Gastroesophageal sphincter (tissue), 4 donors: ENCODE measurements around the gene TTYH3. TPM values are rescaled to one million over a fixed set of nuclear protein-coding genes. Genes with fewer than 3 reads are reported as not detected.
A peak's percentile ranks its signal among the peaks of the same experiment; 100 is the strongest.

ENCODE experiments used
- ATAC-seq: fragments of 150-250 bp; one replicate; pipeline ENCODE4 v1.9.1; 2016; ENCODE audit warnings: mild to moderate bottlenecking, moderate library complexity
- H3K27ac ChIP-seq, 4 donors: fragments of 200-600 bp; sonication (generic) in 3 of 4; 1 replicate in 3 of 4; 2 replicates in 1 of 4; pipeline ENCODE4 v1.5.1; 2016 to 2019
- H3K27me3 ChIP-seq: fragments of 200-600 bp; sonication (generic); one replicate; pipeline ENCODE4 v1.5.1; 2019
- H3K36me3 ChIP-seq, 2 donors: fragments of 200-600 bp; sonication (generic); one replicate each; pipeline ENCODE4 v1.5.1; 2019; ENCODE audit warnings: control low read depth in 1 of 2
- H3K4me1 ChIP-seq, 3 donors: fragments of 200-600 bp; sonication (generic); 1 replicate in 2 of 3; 2 replicates in 1 of 3; pipeline ENCODE4 v1.5.1; 2016 to 2019; ENCODE audit warnings: control low read depth in 2 of 3
- H3K4me3 ChIP-seq, 2 donors: fragments of 200-600 bp; sonication (generic); one replicate each; pipeline ENCODE4 v1.5.1; 2019; ENCODE audit warnings: mild to moderate bottlenecking in 1 of 2, moderate library complexity in 1 of 2
- H3K9me3 ChIP-seq, 3 donors: fragments of 200-600 bp; sonication (generic); one replicate each; pipeline ENCODE4 v1.5.1; 2017 to 2019; ENCODE audit warnings: control low read depth in 2 of 3
- CTCF ChIP-seq, 4 experiments: fragments of 200-600 bp in 2 of 4; fragments of 450-650 bp in 2 of 4; sonication (generic) in 1 of 4; IDR thresholded peaks; one replicate each; pipeline ENCODE4 v1.5.1; 2017 to 2019; ENCODE audit warnings: antibody characterized with exemption in 4 of 4, mild to moderate bottlenecking in 2 of 4, moderate library complexity in 2 of 4
- EP300 ChIP-seq: sonication (generic); formaldehyde crosslinking; IDR thresholded peaks from one replicate; pipeline ENCODE4 v1.6.1; 2017; ENCODE audit warnings: antibody characterized with exemption, mild to moderate bottlenecking
- POLR2A ChIP-seq, 2 donors: fragments of 450-650 bp; IDR thresholded peaks; one replicate each; pipeline ENCODE4 v1.6.1; 2017; ENCODE audit warnings: antibody characterized with exemption in 2 of 2, mild to moderate bottlenecking in 2 of 2, moderate library complexity in 1 of 2
- POLR2AphosphoS5 ChIP-seq: sonication (generic); formaldehyde crosslinking; IDR thresholded peaks from one replicate; pipeline ENCODE4 v1.6.1; 2017; ENCODE audit warnings: antibody characterized with exemption
- WGBS, 2 donors: methylation state at CpG; one replicate each; pipeline ENCODE4 v1.1.5; 2018; ENCODE audit warnings: low coverage in 1 of 2; 5-methylcytosine and 5-hydroxymethylcytosine counted together
- total RNA-seq, 4 donors: library from RNA; depleted of rRNA; stranded (reverse); fragments of >200 nt; gene quantifications; one replicate each; pipeline ENCODE4 v1.1.0, GENCODE V29; 2016

TTYH3 gene
- total RNA-seq, 4 donors from 2014 or later: 11.2 to 29.8 (median 16.9) TPM

DNA sequence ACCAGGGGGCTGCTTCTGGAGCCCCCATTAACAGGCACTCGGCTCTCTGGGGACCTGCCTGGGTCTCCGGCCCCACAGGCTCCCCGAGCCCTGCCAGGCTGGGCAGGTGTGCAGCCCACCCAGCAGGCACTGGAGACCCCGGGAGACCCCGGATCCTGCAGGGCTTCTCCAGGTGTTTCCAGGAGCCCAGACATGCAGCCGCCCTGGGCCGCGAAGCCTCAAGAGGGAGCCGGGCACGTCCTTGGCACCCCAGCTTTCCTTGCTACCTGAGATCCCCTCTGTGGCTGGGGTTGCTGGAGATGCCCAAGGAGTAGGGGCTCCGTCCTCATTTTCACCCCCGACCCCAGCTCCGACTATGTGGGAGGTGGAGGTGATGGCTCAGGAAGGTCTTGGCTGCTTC is 48.5 kb downstream of the TTYH3 start:
- H3K4me1 ChIP-seq: peaks cover 0 to 9% (median 0%) of the 10 kb centered on the region in 3 donors
- TF ChIP-seq EP300: no peak
- TF ChIP-seq POLR2A (IDR thresholded peaks at IDR 0.05): no peak
- TF ChIP-seq POLR2AphosphoS5: no peak
- no peak for TF ChIP-seq CTCF (IDR thresholded peaks at IDR 0.05)
- ATAC-seq: no peak

GRCh38 chr7:2680792-2681490 is 49.2 kb downstream of the TTYH3 start:
- ATAC-seq: peak; percentile 71
- Histone ChIP-seq H3K9me3 (no peaks in the 10 kb centered on the region), H3K27me3 (peaks cover 68% of the 10 kb centered on the region), H3K4me3 (no peak overlapping the region), H3K36me3 (no peaks in the 10 kb centered on the region), H3K4me1 (peaks cover 0 to 9% (median 0%) of the 10 kb centered on the region in 3 donors), H3K27ac (no peak overlapping the region)
- TF ChIP-seq POLR2AphosphoS5 (no peak), POLR2A (IDR thresholded peaks at IDR 0.05) (no peak), EP300 (no peak), CTCF (IDR thresholded peaks at IDR 0.05) (peak in 3 of 4 experiments; percentile 64 to 78 (median 68))
- WGBS, 2 donors: 49 to 70% methylated on average over 6 to 9 of the region's 27 CpGs

More for the DNA sequence above, 48.5 kb downstream of the TTYH3 start:
- H3K27ac ChIP-seq: no peak overlapping the region
- no peaks in the 10 kb centered on the region for H3K9me3 ChIP-seq
- WGBS, 2 donors: no CpG with 5 or more reads among the region's 13 CpGs
- H3K27me3 ChIP-seq: peaks cover 63% of the 10 kb centered on the region
- no peak overlapping the region for H3K4me3 ChIP-seq
- H3K36me3 ChIP-seq: no peaks in the 10 kb centered on the region

DNA sequence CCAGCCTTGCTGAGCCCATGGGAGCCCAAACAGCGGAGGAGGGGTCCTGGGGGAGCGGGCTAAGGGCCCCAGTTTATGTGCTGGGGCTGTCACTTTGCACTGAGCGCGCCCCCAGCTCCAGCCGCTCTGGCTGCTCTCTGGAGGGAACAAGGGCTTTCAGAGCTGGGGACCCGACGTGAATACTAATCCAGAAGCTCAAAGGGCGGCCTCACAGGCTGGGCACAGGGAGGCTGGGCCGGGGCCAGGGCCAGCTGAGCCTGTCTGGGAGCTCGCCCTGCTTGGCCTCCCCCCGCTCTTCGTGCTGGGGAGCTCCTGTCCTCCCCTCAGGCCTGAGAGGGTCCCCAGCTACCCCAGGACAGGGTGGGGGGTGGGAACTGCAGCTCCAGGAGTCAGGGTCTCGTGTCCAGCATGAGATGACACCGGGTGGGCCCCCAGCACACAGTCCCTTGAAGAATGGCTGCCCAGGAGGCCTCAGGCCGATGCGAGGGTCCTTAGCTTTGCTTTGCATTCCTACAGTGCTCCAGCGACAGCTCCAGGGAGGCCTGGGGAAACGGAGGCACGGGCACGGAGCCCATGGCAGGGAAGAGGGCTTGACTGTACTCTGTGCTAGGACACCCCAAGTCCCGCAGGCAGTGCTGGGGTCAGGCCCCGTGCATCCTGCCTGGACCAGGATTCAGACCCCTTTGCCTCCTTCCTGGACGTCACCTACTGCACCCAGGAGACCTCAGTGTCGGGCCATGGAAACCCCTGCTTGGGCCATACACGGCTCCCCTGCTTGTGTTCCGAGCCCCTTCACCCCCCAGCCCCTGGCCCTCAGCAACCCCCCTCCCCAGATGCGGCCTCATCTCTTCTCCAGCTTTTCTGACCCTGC is 50.4 kb downstream of the TTYH3 start:
- Histone ChIP-seq H3K36me3 (no peaks in the 10 kb centered on the region), H3K4me3 (no peak overlapping the region), H3K27ac (no peak overlapping the region), H3K4me1 (peaks cover 0 to 10% (median 0%) of the 10 kb centered on the region in 3 donors), H3K9me3 (no peaks in the 10 kb centered on the region), H3K27me3 (peaks cover 80% of the 10 kb centered on the region)
- no peak for TF ChIP-seq POLR2AphosphoS5
- TF ChIP-seq EP300: no peak
- no peak for TF ChIP-seq CTCF (IDR thresholded peaks at IDR 0.05)
- TF ChIP-seq POLR2A (IDR thresholded peaks at IDR 0.05): no peak
- no peak for ATAC-seq
- WGBS, 2 donors: 86 to 96% methylated on average over 1 to 8 of the region's 27 CpGs

DNA sequence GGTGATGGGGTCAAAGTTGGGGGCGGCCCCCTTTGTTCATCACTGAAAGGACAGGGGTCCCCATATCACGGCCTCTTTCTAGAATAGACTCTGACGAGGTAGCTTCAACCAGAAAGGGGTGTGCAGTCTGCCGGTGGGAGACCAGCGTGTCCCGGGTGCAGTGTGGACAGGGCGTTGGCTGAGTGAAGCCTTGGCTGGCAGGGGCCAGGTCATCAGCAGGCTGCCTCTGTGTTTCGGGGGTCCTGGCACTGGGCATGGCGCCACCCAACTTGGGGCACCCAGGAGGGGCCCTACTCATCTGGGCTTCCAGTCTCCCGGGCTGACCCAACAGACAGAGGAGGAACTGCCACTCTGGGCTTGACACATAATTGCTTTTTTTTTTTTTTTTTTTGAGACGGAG is 52.7 kb downstream of the TTYH3 start:
- TF ChIP-seq EP300 (no peak), CTCF (IDR thresholded peaks at IDR 0.05) (no peak), POLR2AphosphoS5 (no peak), POLR2A (IDR thresholded peaks at IDR 0.05) (no peak)
- no peak overlapping the region for H3K27ac ChIP-seq
- peaks cover 0 to 32% (median 11%) of the 10 kb centered on the region in 3 donors for H3K4me1 ChIP-seq
- H3K27me3 ChIP-seq: peaks cover 94% of the 10 kb centered on the region
- 91% methylated on average over 7 of the region's 11 CpGs; no CpG with 5 or more reads in 1 of the 2 donors for WGBS, 2 donors
- no peaks in the 10 kb centered on the region for H3K9me3 ChIP-seq
- H3K4me3 ChIP-seq: no peak overlapping the region
- H3K36me3 ChIP-seq: no peaks in the 10 kb centered on the region
- no peak for ATAC-seq
